ENCODE results near the gene NRDC.
"Not testable (repeated sequence)": the region's sequence is repeated elsewhere in the genome, so short reads cannot be mapped to it uniquely, and the experiment has no call there.

Gene NRDC

DNA sequence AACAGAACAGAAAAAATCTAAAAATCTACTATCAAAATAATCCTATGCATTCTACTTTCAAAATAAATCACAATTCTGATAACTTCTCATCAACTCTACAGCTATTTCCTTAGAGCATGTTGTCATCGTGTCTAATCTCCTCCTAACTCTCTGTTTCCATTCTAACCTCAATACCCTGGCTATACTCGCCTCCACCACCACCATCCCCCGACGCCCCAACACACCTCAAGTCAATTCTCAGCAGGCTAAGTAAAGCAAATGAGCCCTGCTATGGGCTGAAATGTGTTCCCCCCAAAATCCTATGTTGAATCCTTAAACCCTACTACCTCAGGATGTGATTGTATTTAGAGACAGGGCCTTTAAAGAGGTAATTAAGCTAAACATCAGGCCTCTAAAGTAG, 34.6 kb downstream of the NRDC start:
- DNase-seq (ENCODE audit: low spot score), result no peak

- no peak for DNase-seq (ENCODE audit: low spot score)
Measured at GRCh38 chr1:51842261-51842660, 36.3 kb downstream of the NRDC start.

GRCh38 chr1:51840743-51841461, 37.6 kb downstream of the NRDC start:
- no peak for DNase-seq (ENCODE audit: low spot score)

GRCh38 chr1:51840182-51840581, 38.3 kb downstream of the NRDC start:
- DNase-seq (ENCODE audit: low spot score), result no peak

GRCh38 chr1:51839094-51839493, 39.4 kb downstream of the NRDC start:
- no peak for DNase-seq (ENCODE audit: low spot score)

- DNase-seq (ENCODE audit: low spot score), result no peak
Measured at GRCh38 chr1:51837243-51837642, 41.3 kb downstream of the NRDC start.

GRCh38 chr1:51833700-51834099, 44.8 kb downstream of the NRDC start:
- DNase-seq (ENCODE audit: low spot score), result no peak

- no peak for DNase-seq (ENCODE audit: low spot score)
Measured at GRCh38 chr1:51829058-51829457, 49.5 kb downstream of the NRDC start.

GRCh38 chr1:51819810-51820209, 58.7 kb downstream of the NRDC start:
- no peak for DNase-seq (ENCODE audit: low spot score)

DNA sequence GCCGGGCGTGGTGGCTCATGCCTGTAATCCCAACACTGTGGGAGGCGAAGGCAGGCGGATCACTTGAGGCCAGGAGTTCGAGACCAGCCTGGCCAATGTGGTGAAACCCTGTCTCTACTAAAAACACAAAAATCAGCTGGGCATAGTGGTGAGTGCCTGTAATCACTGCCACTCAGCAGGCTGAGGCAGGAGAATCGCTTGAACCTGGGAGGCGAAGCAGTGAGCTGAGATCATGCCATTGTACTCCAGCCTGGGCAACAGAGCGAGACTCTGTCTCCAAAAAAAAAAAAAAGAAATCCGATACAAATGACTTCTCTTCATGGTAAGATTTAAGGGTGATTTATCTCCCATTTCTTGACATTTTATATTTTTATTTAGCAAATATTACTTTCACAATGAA, 59.5 kb downstream of the NRDC start:
- not testable (repeated sequence) for DNase-seq (ENCODE audit: low spot score)

- no peak for DNase-seq (ENCODE audit: low spot score)
Measured at GRCh38 chr1:51818487-51818886, 60.0 kb downstream of the NRDC start.

- no peak for DNase-seq (ENCODE audit: low spot score)
Measured at GRCh38 chr1:51814513-51814912, 64.0 kb downstream of the NRDC start.

DNA sequence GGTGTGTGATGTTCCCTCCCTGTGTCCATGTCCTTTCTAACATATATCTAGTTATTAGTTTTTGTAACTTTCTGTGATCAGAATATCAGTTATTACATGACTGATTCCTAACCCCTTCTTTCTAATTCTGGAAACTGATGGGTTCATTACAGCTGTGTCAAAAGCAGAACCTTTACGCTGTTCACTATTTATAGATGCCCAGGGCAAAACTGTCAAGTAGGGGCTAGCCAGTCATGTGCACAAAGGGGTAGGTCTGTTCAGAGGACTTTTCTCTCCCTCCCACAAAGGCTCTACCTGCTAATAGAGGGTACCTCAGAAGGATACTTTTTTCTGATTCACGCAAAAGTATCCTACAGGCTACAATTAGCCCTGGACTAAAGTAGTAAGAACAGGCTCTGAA, 79.2 kb downstream of the NRDC start:
- no peak for DNase-seq (ENCODE audit: low spot score)

DNA sequence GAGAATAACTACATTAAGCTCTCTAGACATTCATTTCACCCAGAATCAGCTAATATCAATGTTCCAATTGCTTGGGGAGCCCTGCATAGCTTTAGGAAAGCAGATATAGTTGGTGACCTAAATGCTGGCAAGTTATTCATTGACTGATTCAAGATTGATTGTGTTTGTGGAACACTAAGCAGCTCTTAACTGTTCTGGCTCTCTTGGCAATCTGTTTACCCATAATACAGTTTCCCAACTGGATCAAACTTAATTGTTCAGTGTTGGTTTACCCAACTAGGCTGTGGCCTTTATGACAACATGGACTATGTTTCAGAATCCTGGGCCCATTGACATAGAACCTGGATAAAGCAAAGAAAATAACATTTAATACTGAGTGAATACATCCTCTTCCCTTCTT, 83.7 kb downstream of the NRDC start:
- DNase-seq (ENCODE audit: low spot score), result no peak

DNA sequence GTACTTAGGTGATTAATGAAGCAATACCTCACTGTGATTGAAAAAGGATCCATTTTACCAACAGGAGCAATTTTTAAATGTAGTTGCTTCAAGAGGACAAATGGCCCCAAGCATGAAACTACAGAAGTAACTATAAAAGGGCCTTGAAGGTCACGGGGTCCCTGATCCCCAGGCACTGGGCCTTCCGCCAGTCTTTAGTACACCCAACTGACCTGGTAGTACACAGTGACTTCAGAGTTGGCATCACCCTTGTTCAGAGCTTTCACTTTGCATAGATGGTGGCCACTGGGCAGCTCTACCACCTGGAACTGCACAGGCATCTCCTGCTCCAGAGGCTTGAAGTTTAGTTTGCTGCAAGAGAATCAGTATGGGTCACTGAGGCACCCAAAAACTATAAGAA, 84.3 kb downstream of the NRDC start:
- DNase-seq (ENCODE audit: low spot score), result no peak

DNA sequence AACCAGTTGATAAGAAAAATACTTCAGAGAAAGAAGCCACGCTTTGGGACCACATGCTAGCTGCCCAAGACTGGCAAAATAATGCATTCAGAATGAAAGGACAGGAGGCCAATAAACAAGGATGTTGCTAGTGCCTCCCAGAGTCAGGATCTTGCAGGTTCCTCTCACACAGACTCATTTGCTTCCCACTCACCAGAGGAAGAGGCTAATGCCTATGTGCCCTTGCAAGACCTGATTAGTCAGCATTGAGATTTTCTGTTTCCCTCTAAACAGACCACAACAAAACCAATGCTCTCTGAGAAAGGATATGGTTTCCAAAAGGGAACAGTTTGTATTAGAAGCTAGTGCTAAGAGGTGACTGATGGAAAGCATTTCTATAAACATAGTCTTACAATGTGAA, 85.7 kb downstream of the NRDC start:
- no peak for DNase-seq (ENCODE audit: low spot score)

- no peak for DNase-seq (ENCODE audit: low spot score)
Measured at GRCh38 chr1:51791888-51792287, 86.6 kb downstream of the NRDC start.

DNA sequence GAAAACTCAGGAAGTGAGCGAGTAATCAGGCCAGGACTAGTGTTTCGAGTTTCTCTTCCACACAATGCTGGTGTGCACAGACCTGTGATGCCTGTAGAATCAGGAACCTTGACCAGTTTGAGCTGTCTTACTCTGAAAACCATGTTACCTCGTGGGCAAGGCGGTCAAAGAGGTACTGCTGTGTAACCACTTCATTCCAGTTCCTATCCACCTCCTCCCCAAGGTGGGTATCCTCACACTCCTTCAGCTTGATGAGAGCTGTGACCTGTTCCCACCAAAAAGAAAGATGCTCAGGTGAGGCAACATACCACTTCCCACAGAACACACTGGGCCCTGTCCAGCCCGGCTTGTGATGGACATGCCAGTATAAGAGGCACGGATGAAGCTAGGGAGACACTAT, 88.1 kb downstream of the NRDC start:
- no peak for DNase-seq (ENCODE audit: low spot score)

GRCh38 chr1:51789342-51789741, 89.2 kb downstream of the NRDC start:
- DNase-seq (ENCODE audit: low spot score), result no peak

- DNase-seq (ENCODE audit: low spot score), result no peak
Measured at GRCh38 chr1:51788938-51789337, 89.6 kb downstream of the NRDC start.

- no peak for DNase-seq (ENCODE audit: low spot score)
Measured at GRCh38 chr1:51784997-51785421, 93.5 kb downstream of the NRDC start.

- DNase-seq (ENCODE audit: low spot score), result no peak
Measured at GRCh38 chr1:51780927-51781326, 97.6 kb downstream of the NRDC start.

- no peak for DNase-seq (ENCODE audit: low spot score)
Measured at GRCh38 chr1:51776408-51776807, 102.1 kb downstream of the NRDC start.

DNA sequence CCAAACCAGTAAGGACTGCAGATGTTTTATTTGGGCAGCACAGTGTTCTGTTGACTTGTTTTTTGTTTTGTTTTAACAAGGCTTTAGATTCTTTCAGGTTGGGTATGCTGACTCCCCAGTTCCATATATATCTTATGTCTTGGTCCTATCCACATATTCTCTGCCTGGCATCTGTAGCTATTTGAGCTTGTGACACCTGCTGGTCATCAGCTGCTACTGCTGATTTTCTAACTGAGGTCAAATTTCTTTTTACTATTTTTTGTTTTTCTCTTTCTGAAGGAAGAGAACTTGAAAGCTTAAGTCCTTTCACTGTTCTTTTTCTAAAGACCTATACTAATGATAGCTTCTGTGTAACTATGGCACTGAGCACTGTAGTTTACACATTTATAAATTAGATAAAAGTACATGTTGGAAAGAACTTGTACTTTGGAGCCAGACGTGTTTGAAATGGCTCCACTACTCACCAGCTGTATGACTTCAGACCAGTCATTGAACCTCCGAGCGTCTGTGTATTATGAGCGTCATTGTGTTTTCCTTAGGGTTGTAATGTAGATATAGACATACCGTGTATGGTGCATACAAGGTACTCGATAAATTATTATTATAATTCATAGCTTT, 109.4 kb downstream of the NRDC start:
- DNase-seq (ENCODE audit: low spot score), result peak; percentile 36

Measured in CD4-positive, alpha-beta T cell treated with Interleukin-2 at 100 ng/mL for 4 hours (primary cell).